ENCODE measurements around the gene IBTK. TPM values are rescaled to one million over a fixed set of nuclear protein-coding genes. Genes with fewer than 3 reads are reported as not detected.

The IBTK gene
- total RNA-seq, 2 donors from 2014 or later: 24.8 TPM

DNA sequence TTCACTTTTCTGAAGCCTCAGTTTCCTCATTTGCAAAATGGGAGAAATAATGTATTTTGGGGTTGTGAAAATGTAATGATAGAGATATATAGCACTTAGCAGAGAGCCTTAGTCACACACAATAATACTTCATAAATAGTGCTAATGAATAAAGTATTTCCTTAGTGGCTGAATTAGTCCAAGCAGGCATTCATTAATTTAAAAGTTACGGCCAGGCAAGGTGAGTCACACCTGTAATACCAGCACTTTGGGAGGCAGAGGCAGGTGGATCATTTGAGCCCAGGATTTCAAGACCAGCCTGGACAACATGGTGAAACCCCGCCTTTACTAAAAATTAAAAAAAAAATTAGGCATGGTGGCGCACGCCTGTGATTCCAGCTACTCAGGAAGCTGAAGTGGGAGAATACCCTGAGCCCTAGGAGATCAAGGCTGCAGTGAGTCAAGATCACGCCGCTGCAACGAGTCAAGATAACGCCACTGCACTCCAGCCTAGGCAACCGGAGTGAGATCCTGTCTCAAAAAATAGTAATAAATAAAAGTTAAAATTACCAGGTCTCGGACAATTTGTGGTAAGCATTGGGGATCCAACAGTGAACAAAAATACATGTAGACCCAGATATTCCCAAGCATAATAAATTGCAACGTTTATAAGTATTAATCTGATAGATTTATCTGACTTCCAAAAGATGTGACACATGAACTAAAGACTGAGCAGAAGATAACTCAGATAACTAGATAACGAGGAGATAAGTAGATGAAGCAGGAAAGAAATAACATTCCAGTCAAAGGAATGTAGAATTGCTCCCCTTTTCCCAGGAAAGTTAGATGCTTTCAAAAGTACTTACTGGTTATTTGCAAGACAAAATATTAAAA is 2.1 kb upstream of the IBTK start:
- peaks cover 0 to 33% of the 10 kb centered on the region in 2 donors for H3K4me1 ChIP-seq
- DNase-seq (ENCODE audit: low spot score): no peak
- H3K36me3 ChIP-seq: no peaks in the 10 kb centered on the region
- H3K27ac ChIP-seq: no peak overlapping the region
- no peaks in the 10 kb centered on the region for H3K9me3 ChIP-seq
- no peak overlapping the region for H3K4me3 ChIP-seq
- TF ChIP-seq, protein P1, sequence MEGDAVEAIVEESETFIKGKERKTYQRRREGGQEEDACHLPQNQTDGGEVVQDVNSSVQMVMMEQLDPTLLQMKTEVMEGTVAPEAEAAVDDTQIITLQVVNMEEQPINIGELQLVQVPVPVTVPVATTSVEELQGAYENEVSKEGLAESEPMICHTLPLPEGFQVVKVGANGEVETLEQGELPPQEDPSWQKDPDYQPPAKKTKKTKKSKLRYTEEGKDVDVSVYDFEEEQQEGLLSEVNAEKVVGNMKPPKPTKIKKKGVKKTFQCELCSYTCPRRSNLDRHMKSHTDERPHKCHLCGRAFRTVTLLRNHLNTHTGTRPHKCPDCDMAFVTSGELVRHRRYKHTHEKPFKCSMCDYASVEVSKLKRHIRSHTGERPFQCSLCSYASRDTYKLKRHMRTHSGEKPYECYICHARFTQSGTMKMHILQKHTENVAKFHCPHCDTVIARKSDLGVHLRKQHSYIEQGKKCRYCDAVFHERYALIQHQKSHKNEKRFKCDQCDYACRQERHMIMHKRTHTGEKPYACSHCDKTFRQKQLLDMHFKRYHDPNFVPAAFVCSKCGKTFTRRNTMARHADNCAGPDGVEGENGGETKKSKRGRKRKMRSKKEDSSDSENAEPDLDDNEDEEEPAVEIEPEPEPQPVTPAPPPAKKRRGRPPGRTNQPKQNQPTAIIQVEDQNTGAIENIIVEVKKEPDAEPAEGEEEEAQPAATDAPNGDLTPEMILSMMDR (IDR thresholded peaks at IDR 0.05): no peak
- H3K27me3 ChIP-seq: no peaks in the 10 kb centered on the region

DNA sequence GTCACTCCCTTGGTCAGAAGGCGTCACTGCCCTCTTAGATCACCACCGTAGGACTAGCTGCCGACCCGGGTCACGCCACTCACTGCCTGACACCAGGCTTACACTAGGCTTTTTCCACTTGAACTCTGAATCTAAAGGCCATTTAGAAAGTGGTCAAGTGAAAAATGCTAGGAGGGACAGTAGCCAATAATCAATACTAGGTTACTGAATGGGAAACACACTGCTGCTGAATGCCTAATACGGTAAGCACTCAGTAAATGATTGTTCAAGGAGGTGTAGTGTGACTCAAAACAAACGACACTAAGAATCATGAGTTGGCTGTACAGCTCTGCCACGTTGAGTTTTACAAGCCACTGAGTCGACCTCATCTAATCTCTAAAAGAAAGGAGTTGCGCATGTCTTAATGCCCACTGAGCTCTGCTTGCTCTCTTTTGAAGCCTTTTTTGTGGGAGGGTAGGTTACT is 760 bp upstream of the IBTK start:
- DNase-seq (ENCODE audit: low spot score): no peak
- Histone ChIP-seq H3K36me3 (no peaks in the 10 kb centered on the region), H3K27ac (peak overlapping the region; percentile 94 to 97), H3K4me3 (peak overlapping the region; percentile 77 to 94), H3K4me1 (peaks cover 0 to 38% of the 10 kb centered on the region in 2 donors), H3K9me3 (no peaks in the 10 kb centered on the region), H3K27me3 (no peaks in the 10 kb centered on the region)
- TF ChIP-seq, protein P1 (IDR thresholded peaks at IDR 0.05): no peak

DNA sequence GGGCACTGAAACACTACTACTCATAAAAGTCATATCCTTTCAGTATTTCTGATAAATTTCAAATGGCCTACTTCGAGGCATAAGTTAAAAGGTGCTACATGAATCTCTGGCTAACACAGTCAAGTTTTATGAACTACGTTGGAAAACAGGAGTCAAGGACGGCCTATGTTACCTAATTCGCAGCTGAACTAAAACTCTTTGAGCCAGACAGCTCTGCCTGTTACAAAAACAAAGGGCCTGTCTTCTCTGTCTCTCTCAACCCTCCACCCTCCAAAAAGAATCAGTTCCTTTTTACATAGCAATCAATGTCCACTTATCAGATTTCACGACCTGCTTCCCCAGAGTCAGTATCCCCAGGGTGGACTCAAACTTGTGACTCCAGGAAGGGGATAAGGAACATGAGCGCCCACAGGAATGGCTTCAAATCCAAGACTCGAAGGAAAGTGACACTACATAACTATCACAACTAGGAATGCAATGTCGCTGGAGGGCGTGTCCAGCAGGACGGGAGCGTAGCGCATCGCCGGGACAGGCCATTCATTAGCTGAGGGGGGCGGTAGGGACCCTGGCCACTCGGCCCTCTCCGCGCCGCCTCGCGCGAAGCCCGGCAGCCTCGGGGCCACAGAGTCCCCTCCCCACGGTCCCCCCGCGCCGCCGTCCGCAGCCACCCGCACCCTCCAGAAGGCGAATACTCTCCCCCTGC is 591 bp downstream of the IBTK start:
- H3K27me3 ChIP-seq: no peaks in the 10 kb centered on the region
- no peaks in the 10 kb centered on the region for H3K9me3 ChIP-seq
- peaks cover 0 to 38% of the 10 kb centered on the region in 2 donors for H3K4me1 ChIP-seq
- TF ChIP-seq, protein P1 (IDR thresholded peaks at IDR 0.05): peak in 1 of 2 donors; percentile 29
- peak; percentile 71 for DNase-seq (ENCODE audit: low spot score)
- no peaks in the 10 kb centered on the region for H3K36me3 ChIP-seq
- peak overlapping the region; percentile 77 to 94 for H3K4me3 ChIP-seq
- peak overlapping the region; percentile 94 to 97 for H3K27ac ChIP-seq

DNA sequence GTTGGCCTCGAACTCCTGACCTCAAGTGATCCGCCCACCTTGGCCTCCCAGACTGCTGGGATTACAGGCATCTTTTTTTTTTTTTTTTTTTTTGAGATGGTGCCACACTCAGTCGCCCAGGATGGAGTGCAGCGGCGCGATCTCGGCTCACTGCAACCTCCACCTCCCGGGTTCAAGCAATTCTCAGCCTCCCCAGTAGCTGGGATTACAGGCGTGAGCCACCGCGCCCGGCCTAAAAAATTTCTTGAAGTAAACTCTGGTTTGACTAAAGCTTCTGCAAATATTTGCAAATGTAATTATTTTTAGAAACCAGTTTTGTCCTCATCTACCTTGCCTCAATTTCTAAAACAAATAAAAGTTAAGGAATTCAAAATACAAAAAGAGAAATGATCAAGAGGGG is 1.2 kb downstream of the IBTK start:
- H3K36me3 ChIP-seq: no peaks in the 10 kb centered on the region
- H3K27ac ChIP-seq: peak overlapping the region; percentile 94 to 97
- peak overlapping the region; percentile 77 to 94 for H3K4me3 ChIP-seq
- TF ChIP-seq, protein P1 (IDR thresholded peaks at IDR 0.05): no peak
- peaks cover 0 to 38% of the 10 kb centered on the region in 2 donors for H3K4me1 ChIP-seq
- no peaks in the 10 kb centered on the region for H3K9me3 ChIP-seq
- DNase-seq (ENCODE audit: low spot score): no peak
- H3K27me3 ChIP-seq: no peaks in the 10 kb centered on the region

DNA sequence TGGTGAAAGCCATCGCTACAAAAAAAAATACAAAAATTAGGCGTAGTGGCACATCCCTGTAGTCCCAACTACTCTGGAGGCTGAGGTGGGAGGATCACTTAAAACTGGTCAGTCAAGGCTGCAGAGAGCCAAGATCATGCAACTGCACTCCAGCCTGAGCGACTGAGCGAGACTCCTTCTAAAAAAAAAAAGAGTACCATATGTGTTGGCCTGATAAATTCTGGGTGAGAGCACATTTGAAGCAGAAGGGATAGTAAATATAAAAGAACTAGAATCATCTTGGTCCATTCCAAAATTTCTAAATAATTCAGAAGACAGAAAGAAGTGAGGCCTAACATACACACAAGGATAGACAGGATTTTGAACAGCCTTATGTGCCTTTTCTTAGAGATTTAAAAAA is 2.2 kb downstream of the IBTK start:
- H3K4me1 ChIP-seq: peaks cover 0 to 42% of the 10 kb centered on the region in 2 donors

More for the DNA sequence above, 2.2 kb downstream of the IBTK start:
- H3K27ac ChIP-seq: no peak overlapping the region
- TF ChIP-seq, protein P1 (IDR thresholded peaks at IDR 0.05): no peak
- no peaks in the 10 kb centered on the region for H3K27me3 ChIP-seq
- H3K4me3 ChIP-seq: no peak overlapping the region
- no peaks in the 10 kb centered on the region for H3K9me3 ChIP-seq
- DNase-seq (ENCODE audit: low spot score): no peak
- no peaks in the 10 kb centered on the region for H3K36me3 ChIP-seq

All from right atrium auricular region (tissue), 2 donors.